Skeletal muscle tissue (tissue), 4 donors: ENCODE results near the gene CLEC14A. TPM values are rescaled to one million over a fixed set of nuclear protein-coding genes. Genes with fewer than 3 reads are reported as not detected.

ENCODE experiments used
- H3K27ac ChIP-seq: one replicate; pipeline ENCODE4 v1.7.0; 2013; ENCODE audit warnings: mild to moderate bottlenecking, low read depth, low read length, inconsistent platforms
- H3K27me3 ChIP-seq, 3 donors: one replicate each; pipeline ENCODE4 v1.7.0; 2013; ENCODE audit warnings: low read length in 3 of 3; ENCODE audit not compliant: control insufficient read depth in 3 of 3, insufficient read depth in 3 of 3
- H3K36me3 ChIP-seq, 3 donors: one replicate each; pipeline ENCODE4 v1.7.0; 2013; ENCODE audit warnings: low read length in 3 of 3; ENCODE audit not compliant: control insufficient read depth in 3 of 3, insufficient read depth in 3 of 3
- H3K4me1 ChIP-seq, 3 donors: one replicate each; pipeline ENCODE4 v1.7.0; 2013; ENCODE audit warnings: low read length in 3 of 3, mild to moderate bottlenecking in 3 of 3; ENCODE audit not compliant: control insufficient read depth in 3 of 3, insufficient read depth in 3 of 3
- H3K4me3 ChIP-seq, 3 donors: one replicate each; pipeline ENCODE4 v1.7.0; 2013; ENCODE audit warnings: low read length in 3 of 3
- H3K9ac ChIP-seq, 3 donors: one replicate each; pipeline ENCODE4 v1.7.0; 2013; ENCODE audit warnings: low read length in 3 of 3, mild to moderate bottlenecking in 3 of 3, moderate library complexity in 2 of 3, low read depth in 1 of 3
- H3K9me3 ChIP-seq, 3 donors: one replicate each; pipeline ENCODE4 v1.7.0; 2013; ENCODE audit warnings: low read length in 3 of 3; ENCODE audit not compliant: control insufficient read depth in 3 of 3
- total RNA-seq: library from RNA; depleted of rRNA; stranded (reverse); fragments of >200 nt; gene quantifications from one replicate; pipeline ENCODE4 v1.2.3, GENCODE V29; 2014
- donor health status: Osteomylitis.

The CLEC14A gene
- total RNA-seq, 1 donor from 2014 or later = 25.1 TPM

GRCh38 chr14:38207736-38208617, 47.9 kb downstream of the CLEC14A start, which contains the start of gene SSTR1:
TSS of gene SSTR1 (plus strand) at chr14:38207904. CDS start at chr14:38209390, 1,486 bp downstream.
- no peak within 1 kb of the TSS for H3K27ac ChIP-seq
- H3K4me1 ChIP-seq = peaks cover 29 to 39% (median 29%) of the 10 kb centered on the region in 3 donors
- H3K36me3 ChIP-seq = no peaks in the 10 kb centered on the region
- H3K9ac ChIP-seq = peak within 1 kb of the TSS in 1 of 3 donors; percentile 50
- H3K4me3 ChIP-seq = peak within 1 kb of the TSS; percentile 54 to 76 (median 68)
- no peaks in the 10 kb centered on the region for H3K9me3 ChIP-seq
- H3K27me3 ChIP-seq = peaks cover 31 to 39% (median 36%) of the 10 kb centered on the region in 3 donors

GRCh38 chr14:38207377-38207735, 48.5 kb downstream of the CLEC14A start:
- Histone ChIP-seq H3K4me1 (peaks cover 29 to 39% (median 29%) of the 10 kb centered on the region in 3 donors), H3K9me3 (no peaks in the 10 kb centered on the region), H3K36me3 (no peaks in the 10 kb centered on the region), H3K4me3 (peak overlapping the region in 2 of 3 donors; percentile 54 to 68), H3K9ac (no peak overlapping the region), H3K27me3 (peaks cover 31 to 39% (median 36%) of the 10 kb centered on the region in 3 donors), H3K27ac (no peak overlapping the region)

- Histone ChIP-seq H3K9me3 (no peaks in the 10 kb centered on the region), H3K4me1 (peaks cover 29 to 39% (median 29%) of the 10 kb centered on the region in 3 donors), H3K9ac (no peak overlapping the region), H3K36me3 (no peaks in the 10 kb centered on the region), H3K27me3 (peaks cover 31 to 38% (median 36%) of the 10 kb centered on the region in 3 donors), H3K4me3 (no peak overlapping the region), H3K27ac (no peak overlapping the region)
These were observed 49.1 kb downstream of the CLEC14A start for GRCh38 chr14:38206689-38207376.

GRCh38 chr14:38205949-38206665, 49.8 kb downstream of the CLEC14A start:
- no peaks in the 10 kb centered on the region for H3K36me3 ChIP-seq
- H3K27me3 ChIP-seq = peaks cover 28 to 31% (median 31%) of the 10 kb centered on the region in 3 donors
- peaks cover 29 to 34% (median 29%) of the 10 kb centered on the region in 3 donors for H3K4me1 ChIP-seq
- H3K9me3 ChIP-seq = no peaks in the 10 kb centered on the region
- H3K27ac ChIP-seq = no peak overlapping the region
- no peak overlapping the region for H3K4me3 ChIP-seq
- no peak overlapping the region for H3K9ac ChIP-seq

- peaks cover 24 to 25% (median 24%) of the 10 kb centered on the region in 3 donors for H3K27me3 ChIP-seq
- no peak overlapping the region for H3K9ac ChIP-seq
- H3K4me3 ChIP-seq = no peak overlapping the region
- H3K9me3 ChIP-seq = no peaks in the 10 kb centered on the region
- H3K36me3 ChIP-seq = no peaks in the 10 kb centered on the region
- H3K4me1 ChIP-seq = peaks cover 22 to 26% (median 23%) of the 10 kb centered on the region in 3 donors
- H3K27ac ChIP-seq = no peak overlapping the region
These were observed 50.6 kb downstream of the CLEC14A start for GRCh38 chr14:38205119-38205813.

- H3K27me3 ChIP-seq = peaks cover 19% of the 10 kb centered on the region in 3 donors
- H3K36me3 ChIP-seq = no peaks in the 10 kb centered on the region
- peaks cover 16 to 21% (median 18%) of the 10 kb centered on the region in 3 donors for H3K4me1 ChIP-seq
- H3K9me3 ChIP-seq = no peaks in the 10 kb centered on the region
- no peak overlapping the region for H3K9ac ChIP-seq
- no peak overlapping the region for H3K27ac ChIP-seq
- no peak overlapping the region for H3K4me3 ChIP-seq
These were observed 51.2 kb downstream of the CLEC14A start for GRCh38 chr14:38204719-38205115.

Other genes starting within 250 kb of the CLEC14A start
- under 0.01 TPM for gene SSTR1, start 48.2 kb downstream of the CLEC14A start, total RNA-seq